BE2C (cell line): ENCODE results near the gene EEF2K.

ENCODE experiments used
- DNase-seq: peaks from one replicate; pipeline ENCODE4 v3.0.0-alpha.2; 2020
- H3K27me3 ChIP-seq: fragments of 250-450 bp; sonication (Bioruptor Pico); 2 replicates; pipeline ENCODE4 v1.5.1; 2020; ENCODE audit warnings: mild to moderate bottlenecking
- H3K36me3 ChIP-seq: fragments of 250-450 bp; sonication (Bioruptor Pico); 2 replicates; pipeline ENCODE4 v1.5.1; 2020; ENCODE audit warnings: mild to moderate bottlenecking
- H3K4me1 ChIP-seq: fragments of 250-450 bp; sonication (Bioruptor Pico); 2 replicates; pipeline ENCODE4 v1.5.1; 2020
- H3K4me3 ChIP-seq: 2 replicates; pipeline ENCODE4 v1.5.1; 2011; ENCODE audit warnings: low read depth, low read length
- H3K9me3 ChIP-seq: fragments of 250-450 bp; sonication (Bioruptor Pico); 2 replicates; pipeline ENCODE4 v1.5.1; 2020
- CTCF ChIP-seq: IDR thresholded peaks from 2 replicates; pipeline ENCODE4 v1.5.1; 2012; ENCODE audit warnings: mild to moderate bottlenecking, low read depth, low read length

EEF2K gene

DNA sequence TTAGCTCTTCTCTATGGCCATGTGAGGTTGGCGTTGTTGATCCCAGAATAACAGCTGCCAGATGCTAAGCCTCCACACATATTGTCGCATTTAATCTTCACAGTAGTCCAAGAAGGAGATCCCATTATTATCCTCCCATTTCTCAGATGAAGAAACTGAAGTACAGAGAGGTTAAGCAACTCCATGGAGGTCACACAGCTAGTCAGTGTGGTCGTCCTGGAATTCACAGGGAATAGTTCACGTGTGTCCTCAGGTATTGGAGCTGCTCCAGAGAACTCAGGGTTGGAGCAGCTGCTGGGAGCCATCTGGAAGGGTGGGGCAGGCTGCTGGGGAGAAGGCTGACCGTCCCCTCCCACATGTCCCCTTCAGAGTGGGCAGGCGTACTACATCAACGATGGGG lies 24.2 kb upstream of the EEF2K start:
- H3K4me3 ChIP-seq = no peak overlapping the region
- peaks cover 9% of the 10 kb centered on the region; the same call in 1 of the 2 replicates for H3K27me3 ChIP-seq
- H3K9me3 ChIP-seq = no peaks in the 10 kb centered on the region
- DNase-seq = no peak
- H3K36me3 ChIP-seq = no peaks in the 10 kb centered on the region
- TF ChIP-seq CTCF = no peak
- H3K4me1 ChIP-seq = no peaks in the 10 kb centered on the region

GRCh38 chr16:22183335-22183734 lies 22.7 kb upstream of the EEF2K start:
- Histone ChIP-seq H3K9me3 (no peaks in the 10 kb centered on the region), H3K36me3 (no peaks in the 10 kb centered on the region), H3K27me3 (peaks cover 9% of the 10 kb centered on the region; the same call in 1 of the 2 replicates), H3K4me3 (no peak overlapping the region), H3K4me1 (no peaks in the 10 kb centered on the region)
- no peak for DNase-seq
- no peak for TF ChIP-seq CTCF

DNA sequence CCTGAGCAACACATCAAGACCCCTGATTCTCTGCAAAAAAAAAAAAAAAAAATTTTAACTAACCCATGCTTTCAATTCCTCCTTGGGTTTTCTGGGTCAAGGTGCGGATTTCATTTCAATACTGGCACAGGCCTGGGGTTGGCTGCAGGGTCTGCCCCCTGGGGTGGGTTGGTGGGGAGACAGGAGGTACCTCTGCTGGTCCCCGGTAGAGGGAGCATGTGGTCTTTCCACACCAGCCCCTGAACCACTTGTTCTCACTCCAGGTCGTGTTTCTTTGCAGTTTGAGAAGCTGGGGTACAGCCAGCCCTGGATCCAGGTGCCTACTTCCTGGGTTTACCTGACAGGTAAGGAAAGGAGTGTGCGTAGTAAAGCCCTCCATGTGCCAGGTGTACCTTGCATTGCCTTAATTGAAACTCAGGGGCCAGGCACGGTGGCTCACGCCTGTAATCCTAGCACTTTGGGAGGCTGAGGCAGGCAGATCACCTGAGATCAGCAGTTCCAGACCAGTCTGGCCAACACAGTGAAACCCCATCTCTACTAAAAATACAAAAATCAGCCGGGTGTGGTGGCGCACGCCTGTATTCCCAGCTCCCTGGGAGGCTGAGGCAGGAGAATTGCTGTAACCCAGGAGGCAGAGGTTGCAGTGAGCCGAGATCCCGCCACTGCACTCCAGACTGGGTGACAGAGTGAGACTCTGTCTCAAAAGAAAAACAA lies 22.0 kb upstream of the EEF2K start:
- Histone ChIP-seq H3K4me3 (no peak overlapping the region), H3K27me3 (peaks cover 9% of the 10 kb centered on the region; the same call in 1 of the 2 replicates), H3K9me3 (no peaks in the 10 kb centered on the region), H3K4me1 (peaks cover 4% of the 10 kb centered on the region), H3K36me3 (no peaks in the 10 kb centered on the region)
- DNase-seq = peak; percentile 44
- peak; percentile 59 for TF ChIP-seq CTCF

- Histone ChIP-seq H3K27me3 (peaks cover 9% of the 10 kb centered on the region; the same call in 1 of the 2 replicates), H3K9me3 (no peaks in the 10 kb centered on the region), H3K36me3 (no peaks in the 10 kb centered on the region), H3K4me1 (peaks cover 8% of the 10 kb centered on the region), H3K4me3 (no peak overlapping the region)
- DNase-seq = no peak
- no peak for TF ChIP-seq CTCF
Observed at GRCh38 chr16:22184615-22184968, 21.5 kb upstream of the EEF2K start.

- no peaks in the 10 kb centered on the region for H3K36me3 ChIP-seq
- peaks cover 10% of the 10 kb centered on the region for H3K4me1 ChIP-seq
- peak; percentile 44 for TF ChIP-seq CTCF
- DNase-seq = no peak
- H3K9me3 ChIP-seq = no peaks in the 10 kb centered on the region
- H3K4me3 ChIP-seq = no peak overlapping the region
- H3K27me3 ChIP-seq = no peaks in the 10 kb centered on the region; the same call in 1 of the 2 replicates
Observed at GRCh38 chr16:22186517-22186916, 19.6 kb upstream of the EEF2K start.

DNA sequence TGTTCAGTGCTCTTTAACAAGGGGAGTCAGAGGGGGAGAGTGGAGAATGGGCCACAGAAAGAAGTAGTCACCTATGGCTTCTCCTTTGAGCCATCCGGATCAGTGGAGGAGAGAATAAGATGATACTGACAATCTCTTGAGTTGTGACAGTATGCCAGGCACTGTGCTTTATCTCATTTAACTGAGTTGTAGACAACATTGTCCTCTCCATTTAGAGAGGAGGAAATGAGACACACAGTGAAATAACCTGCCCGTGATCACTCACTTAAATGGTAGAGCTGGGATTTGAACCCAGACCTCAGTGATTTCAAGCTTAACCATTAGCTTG lies 17.8 kb upstream of the EEF2K start:
- DNase-seq = no peak
- H3K4me1 ChIP-seq = peaks cover 13% of the 10 kb centered on the region
- no peaks in the 10 kb centered on the region for H3K36me3 ChIP-seq
- H3K9me3 ChIP-seq = no peaks in the 10 kb centered on the region
- TF ChIP-seq CTCF = no peak
- H3K4me3 ChIP-seq = no peak overlapping the region
- H3K27me3 ChIP-seq = no peaks in the 10 kb centered on the region; the same call in 1 of the 2 replicates
